ENCODE data around the gene KPNB1. TPM values are rescaled to one million over a fixed set of nuclear protein-coding genes. Genes with fewer than 3 reads are reported as not detected.
A peak's percentile ranks its signal among the peaks of the same experiment; 100 is the strongest.

KPNB1 gene
- polyA plus RNA-seq, 2 donors = 40.8 to 75.5 TPM

- Histone ChIP-seq H3K4me3 (ENCODE audit: low read depth in 1 of 2, low read length in 2 of 2) (no peak overlapping the region), H3K9me3 (ENCODE audit: control insufficient read depth in 2 of 2, insufficient read depth in 1 of 2, low read depth in 1 of 2, low read length in 1 of 2) (no peaks in the 10 kb centered on the region), H3K4me1 (ENCODE audit: control insufficient read depth in 2 of 2, insufficient read depth in 2 of 2, low read length in 1 of 2) (no peaks in the 10 kb centered on the region), H3K27me3 (ENCODE audit: control insufficient read depth in 1 of 2, insufficient read depth in 2 of 2, low read length in 2 of 2) (no peaks in the 10 kb centered on the region), H3K36me3 (ENCODE audit: control insufficient read depth in 2 of 2, insufficient read depth in 2 of 2, low read length in 1 of 2) (peaks cover 8 to 24% of the 10 kb centered on the region in 2 donors), H3K27ac (ENCODE audit: low read depth in 2 of 2, low read length in 1 of 2) (no peak overlapping the region)
- WGBS, 2 donors = 88 to 89% methylated on average over 4 of the region's 4 CpGs
These were observed 34.9 kb downstream of the KPNB1 start for GRCh38 chr17:47684535-47685193.

GRCh38 chr17:47685556-47686275 lies 36.0 kb downstream of the KPNB1 start:
- Histone ChIP-seq H3K9me3 (ENCODE audit: control insufficient read depth in 2 of 2, insufficient read depth in 1 of 2, low read depth in 1 of 2, low read length in 1 of 2) (no peaks in the 10 kb centered on the region), H3K4me3 (ENCODE audit: low read depth in 1 of 2, low read length in 2 of 2) (no peak overlapping the region), H3K36me3 (ENCODE audit: control insufficient read depth in 2 of 2, insufficient read depth in 2 of 2, low read length in 1 of 2) (peaks cover 8 to 15% of the 10 kb centered on the region in 2 donors), H3K27me3 (ENCODE audit: control insufficient read depth in 1 of 2, insufficient read depth in 2 of 2, low read length in 2 of 2) (no peaks in the 10 kb centered on the region), H3K27ac (ENCODE audit: low read depth in 2 of 2, low read length in 1 of 2) (no peak overlapping the region), H3K4me1 (ENCODE audit: control insufficient read depth in 2 of 2, insufficient read depth in 2 of 2, low read length in 1 of 2) (no peaks in the 10 kb centered on the region)
- WGBS, 2 donors = 85 to 91% methylated on average over 4 of the region's 4 CpGs

- H3K9me3 ChIP-seq (ENCODE audit: control insufficient read depth in 2 of 2, insufficient read depth in 1 of 2, low read depth in 1 of 2, low read length in 1 of 2) = no peaks in the 10 kb centered on the region
- no peaks in the 10 kb centered on the region for H3K4me1 ChIP-seq (ENCODE audit: control insufficient read depth in 2 of 2, insufficient read depth in 2 of 2, low read length in 1 of 2)
- H3K4me3 ChIP-seq (ENCODE audit: low read depth in 1 of 2, low read length in 2 of 2) = no peak overlapping the region
- no peaks in the 10 kb centered on the region for H3K27me3 ChIP-seq (ENCODE audit: control insufficient read depth in 1 of 2, insufficient read depth in 2 of 2, low read length in 2 of 2)
- 83 to 93% methylated on average over 1 of the region's 1 CpG for WGBS, 2 donors
- peaks cover 8 to 15% of the 10 kb centered on the region in 2 donors for H3K36me3 ChIP-seq (ENCODE audit: control insufficient read depth in 2 of 2, insufficient read depth in 2 of 2, low read length in 1 of 2)
- no peak overlapping the region for H3K27ac ChIP-seq (ENCODE audit: low read depth in 2 of 2, low read length in 1 of 2)
These were observed 36.5 kb downstream of the KPNB1 start for GRCh38 chr17:47686276-47686635.

- no peaks in the 10 kb centered on the region for H3K4me1 ChIP-seq (ENCODE audit: control insufficient read depth in 2 of 2, insufficient read depth in 2 of 2, low read length in 1 of 2)
- no peak overlapping the region for H3K4me3 ChIP-seq (ENCODE audit: low read depth in 1 of 2, low read length in 2 of 2)
- peaks cover 8 to 13% of the 10 kb centered on the region in 2 donors for H3K36me3 ChIP-seq (ENCODE audit: control insufficient read depth in 2 of 2, insufficient read depth in 2 of 2, low read length in 1 of 2)
- H3K27me3 ChIP-seq (ENCODE audit: control insufficient read depth in 1 of 2, insufficient read depth in 2 of 2, low read length in 2 of 2) = no peaks in the 10 kb centered on the region
- H3K27ac ChIP-seq (ENCODE audit: low read depth in 2 of 2, low read length in 1 of 2) = peak overlapping the region in 1 of 2 donors; percentile 28
- WGBS, 2 donors = 78 to 82% methylated on average over 7 of the region's 7 CpGs
- H3K9me3 ChIP-seq (ENCODE audit: control insufficient read depth in 2 of 2, insufficient read depth in 1 of 2, low read depth in 1 of 2, low read length in 1 of 2) = no peaks in the 10 kb centered on the region
These were observed 37.1 kb downstream of the KPNB1 start for GRCh38 chr17:47686664-47687327.

- Histone ChIP-seq H3K4me1 (ENCODE audit: control insufficient read depth in 2 of 2, insufficient read depth in 2 of 2, low read length in 1 of 2) (no peaks in the 10 kb centered on the region), H3K9me3 (ENCODE audit: control insufficient read depth in 2 of 2, insufficient read depth in 1 of 2, low read depth in 1 of 2, low read length in 1 of 2) (no peaks in the 10 kb centered on the region), H3K27ac (ENCODE audit: low read depth in 2 of 2, low read length in 1 of 2) (no peak overlapping the region), H3K27me3 (ENCODE audit: control insufficient read depth in 1 of 2, insufficient read depth in 2 of 2, low read length in 2 of 2) (no peaks in the 10 kb centered on the region), H3K4me3 (ENCODE audit: low read depth in 1 of 2, low read length in 2 of 2) (no peak overlapping the region), H3K36me3 (ENCODE audit: control insufficient read depth in 2 of 2, insufficient read depth in 2 of 2, low read length in 1 of 2) (peaks cover 5 to 8% of the 10 kb centered on the region in 2 donors)
These were observed 37.6 kb downstream of the KPNB1 start for GRCh38 chr17:47687328-47687690.

GRCh38 chr17:47687748-47688147 lies 38.0 kb downstream of the KPNB1 start:
- Histone ChIP-seq H3K4me1 (ENCODE audit: control insufficient read depth in 2 of 2, insufficient read depth in 2 of 2, low read length in 1 of 2) (peaks cover 0 to 2% of the 10 kb centered on the region in 2 donors), H3K27me3 (ENCODE audit: control insufficient read depth in 1 of 2, insufficient read depth in 2 of 2, low read length in 2 of 2) (no peaks in the 10 kb centered on the region), H3K36me3 (ENCODE audit: control insufficient read depth in 2 of 2, insufficient read depth in 2 of 2, low read length in 1 of 2) (peaks cover 3 to 4% of the 10 kb centered on the region in 2 donors), H3K4me3 (ENCODE audit: low read depth in 1 of 2, low read length in 2 of 2) (no peak overlapping the region), H3K9me3 (ENCODE audit: control insufficient read depth in 2 of 2, insufficient read depth in 1 of 2, low read depth in 1 of 2, low read length in 1 of 2) (no peaks in the 10 kb centered on the region), H3K27ac (ENCODE audit: low read depth in 2 of 2, low read length in 1 of 2) (peak overlapping the region in 1 of 2 donors; percentile 6)
- 89 to 90% methylated on average over 1 of the region's 1 CpG for WGBS, 2 donors

GRCh38 chr17:47690121-47690520 lies 40.4 kb downstream of the KPNB1 start:
- H3K36me3 ChIP-seq (ENCODE audit: control insufficient read depth in 2 of 2, insufficient read depth in 2 of 2, low read length in 1 of 2) = no peaks in the 10 kb centered on the region

GRCh38 chr17:47692137-47692894 lies 42.6 kb downstream of the KPNB1 start:
- 67 to 71% methylated on average over 2 of the region's 2 CpGs for WGBS, 2 donors
- H3K36me3 ChIP-seq (ENCODE audit: control insufficient read depth in 2 of 2, insufficient read depth in 2 of 2, low read length in 1 of 2) = peaks cover 0 to 5% of the 10 kb centered on the region in 2 donors
- no peaks in the 10 kb centered on the region for H3K9me3 ChIP-seq (ENCODE audit: control insufficient read depth in 2 of 2, insufficient read depth in 1 of 2, low read depth in 1 of 2, low read length in 1 of 2)
- peak overlapping the region in 1 of 2 donors; percentile 68 for H3K27ac ChIP-seq (ENCODE audit: low read depth in 2 of 2, low read length in 1 of 2)
- H3K27me3 ChIP-seq (ENCODE audit: control insufficient read depth in 1 of 2, insufficient read depth in 2 of 2, low read length in 2 of 2) = no peaks in the 10 kb centered on the region
- no peak overlapping the region for H3K4me3 ChIP-seq (ENCODE audit: low read depth in 1 of 2, low read length in 2 of 2)
- peaks cover 0 to 20% of the 10 kb centered on the region in 2 donors for H3K4me1 ChIP-seq (ENCODE audit: control insufficient read depth in 2 of 2, insufficient read depth in 2 of 2, low read length in 1 of 2)

More at GRCh38 chr17:47690121-47690520, 40.4 kb downstream of the KPNB1 start:
- WGBS, 2 donors = 64 to 65% methylated on average over 3 of the region's 3 CpGs
- no peak overlapping the region for H3K4me3 ChIP-seq (ENCODE audit: low read depth in 1 of 2, low read length in 2 of 2)
- H3K4me1 ChIP-seq (ENCODE audit: control insufficient read depth in 2 of 2, insufficient read depth in 2 of 2, low read length in 1 of 2) = peaks cover 0 to 11% of the 10 kb centered on the region in 2 donors
- no peak overlapping the region for H3K27ac ChIP-seq (ENCODE audit: low read depth in 2 of 2, low read length in 1 of 2)
- no peaks in the 10 kb centered on the region for H3K9me3 ChIP-seq (ENCODE audit: control insufficient read depth in 2 of 2, insufficient read depth in 1 of 2, low read depth in 1 of 2, low read length in 1 of 2)
- H3K27me3 ChIP-seq (ENCODE audit: control insufficient read depth in 1 of 2, insufficient read depth in 2 of 2, low read length in 2 of 2) = no peaks in the 10 kb centered on the region
